Measurements from ENCODE around the gene ZNF516.

The ZNF516 gene

DNA sequence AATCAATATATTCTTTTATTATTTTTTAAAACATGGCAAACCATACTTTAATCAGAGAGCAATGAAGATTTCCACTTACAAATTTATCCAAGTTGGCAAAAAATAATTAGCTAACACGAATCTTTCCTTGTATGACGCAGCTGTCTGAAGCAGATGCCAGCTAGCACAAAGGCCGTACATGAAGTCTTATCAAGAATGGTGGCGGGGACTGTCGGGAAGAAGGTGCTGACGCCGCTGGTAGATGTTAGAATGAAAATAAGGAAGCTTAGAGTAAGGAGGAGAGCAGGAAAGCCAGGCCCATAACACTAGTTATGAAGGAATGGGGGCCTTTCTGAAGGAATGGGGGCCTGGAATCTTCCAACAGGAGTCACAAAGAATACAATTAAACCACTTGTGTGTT, 96.7 kb downstream of the ZNF516 start:
- DNase-seq, result no peak

DNA sequence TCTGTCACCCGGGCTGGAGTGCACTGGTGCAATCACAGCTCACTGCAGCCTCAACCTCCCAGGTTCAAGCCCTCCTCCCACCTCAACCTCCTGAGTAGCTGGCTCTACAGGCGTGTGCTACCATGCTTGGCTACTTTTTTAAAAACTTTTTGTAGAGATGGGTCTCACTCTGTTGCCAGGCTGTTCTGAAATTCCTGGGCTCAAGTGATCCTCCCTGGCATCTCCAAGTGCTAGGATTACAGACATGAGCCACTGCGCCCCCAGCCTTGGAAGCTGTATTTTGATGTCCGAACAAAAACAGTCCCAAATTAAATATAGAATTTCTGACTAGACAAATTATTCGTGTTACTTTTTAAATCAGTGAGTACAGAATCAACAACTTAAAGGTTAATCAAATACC, 97.4 kb downstream of the ZNF516 start:
- no peak for DNase-seq

DNA sequence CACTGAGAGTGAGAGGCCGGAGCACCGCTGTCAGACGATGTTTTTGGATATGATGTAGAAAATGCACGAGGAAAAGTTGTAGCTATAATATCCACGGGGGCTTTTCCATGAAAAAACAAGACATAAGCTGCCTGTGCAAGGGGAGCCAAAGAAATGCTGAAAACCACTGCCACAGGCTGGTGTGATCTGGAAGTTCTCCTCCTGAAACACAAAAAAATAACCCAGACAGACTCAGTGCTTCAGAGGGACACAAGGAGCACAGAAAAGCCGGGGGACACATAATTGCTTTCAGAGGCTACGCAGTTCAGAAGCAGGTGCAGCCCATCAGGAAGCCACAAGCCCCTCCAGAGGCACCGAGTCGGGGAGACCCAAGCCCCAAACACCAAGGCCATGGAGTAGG, 98.2 kb downstream of the ZNF516 start:
- no peak for DNase-seq

DNA sequence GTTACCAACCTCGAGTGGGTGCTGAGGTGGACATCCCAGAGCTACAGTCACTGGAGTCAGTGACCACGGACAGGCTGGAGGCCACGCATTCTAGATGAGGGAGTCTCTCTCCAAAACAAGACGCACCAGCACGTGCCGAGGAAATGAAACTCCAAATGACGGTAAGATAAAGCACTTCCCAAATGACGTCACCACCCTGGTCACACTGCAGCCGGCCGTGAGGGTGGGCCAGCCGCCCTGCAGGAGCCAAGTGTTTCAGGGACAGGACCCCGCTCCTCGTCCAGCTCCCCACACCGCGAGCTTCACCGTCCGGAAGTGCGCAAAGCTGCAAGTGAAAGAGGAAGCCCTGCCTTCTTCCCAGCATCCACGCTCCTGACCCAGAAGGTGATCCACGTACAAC, 99.4 kb downstream of the ZNF516 start:
- no peak for DNase-seq

DNA sequence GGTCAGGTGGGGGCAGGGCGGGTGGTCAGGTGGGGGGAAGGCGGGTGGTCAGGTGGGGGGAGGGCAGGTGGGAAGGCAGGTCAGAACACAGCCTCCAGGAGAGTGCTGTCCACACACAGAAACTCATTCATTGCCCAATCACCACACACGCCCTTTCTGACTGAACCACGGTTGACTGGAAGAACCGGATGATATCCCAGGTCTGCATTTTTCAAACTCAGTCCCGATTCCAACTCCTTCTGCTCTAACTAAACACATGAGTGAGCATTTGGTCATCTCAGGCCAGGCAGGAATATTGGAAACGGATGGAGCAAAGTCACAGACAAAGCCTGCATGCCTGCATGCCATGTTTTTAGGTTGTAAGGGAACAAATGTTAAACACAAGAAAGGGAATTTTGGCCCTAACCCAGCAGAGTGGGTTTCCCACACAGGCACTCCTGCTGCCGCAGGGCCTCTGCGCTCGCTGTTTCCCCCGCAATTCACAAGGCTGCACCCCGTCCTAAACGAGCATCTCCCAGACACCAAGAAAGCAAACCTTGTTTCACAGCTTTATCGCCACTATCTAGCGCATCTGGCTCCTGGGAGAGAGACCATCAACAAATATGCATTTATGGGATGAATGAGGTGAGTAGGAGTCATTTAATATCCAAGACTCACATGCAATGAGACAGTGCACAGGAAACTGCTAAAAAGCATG, 100.1 kb downstream of the ZNF516 start:
- DNase-seq, result no peak

DNA sequence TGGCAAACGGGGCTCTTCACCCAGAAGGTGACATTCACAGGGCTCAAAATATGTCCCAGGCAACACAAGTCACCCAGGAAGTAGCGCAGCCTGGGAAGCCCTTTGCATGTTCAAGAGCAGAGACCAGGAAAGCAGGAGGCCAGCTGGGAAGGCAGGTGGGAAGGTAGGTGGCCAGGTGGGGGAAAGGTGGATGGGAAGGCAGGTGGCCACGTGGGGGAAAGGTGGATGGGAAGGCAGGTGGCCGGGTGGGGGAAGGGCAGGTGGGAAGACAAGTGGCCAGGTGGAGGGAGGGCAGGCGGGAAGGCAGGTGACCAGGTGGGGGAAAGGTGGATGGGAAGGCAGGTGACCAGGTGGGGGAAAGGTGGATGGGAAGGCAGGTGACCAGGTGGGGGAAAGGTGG, 102.7 kb downstream of the ZNF516 start:
- no peak for DNase-seq

DNA sequence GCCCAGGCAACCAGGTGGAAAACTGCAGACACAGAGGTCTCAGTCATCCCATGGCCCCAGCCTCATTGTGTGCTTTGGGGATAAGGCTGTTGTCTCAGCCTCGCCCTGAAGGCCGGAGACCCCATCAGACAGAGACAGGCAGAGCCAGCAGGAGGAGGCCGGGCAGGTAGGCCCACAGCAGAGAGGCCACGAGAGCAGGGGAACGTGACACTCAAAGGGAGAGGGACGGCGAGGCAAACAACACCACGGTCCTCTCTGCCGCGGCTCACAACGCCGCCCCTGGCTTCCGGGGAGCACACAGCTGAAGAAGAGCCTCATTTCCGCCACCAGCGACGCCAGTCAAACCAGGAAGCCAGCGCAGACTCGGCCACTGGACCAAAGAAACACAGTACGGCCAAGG, 103.3 kb downstream of the ZNF516 start:
- DNase-seq, result no peak

DNA sequence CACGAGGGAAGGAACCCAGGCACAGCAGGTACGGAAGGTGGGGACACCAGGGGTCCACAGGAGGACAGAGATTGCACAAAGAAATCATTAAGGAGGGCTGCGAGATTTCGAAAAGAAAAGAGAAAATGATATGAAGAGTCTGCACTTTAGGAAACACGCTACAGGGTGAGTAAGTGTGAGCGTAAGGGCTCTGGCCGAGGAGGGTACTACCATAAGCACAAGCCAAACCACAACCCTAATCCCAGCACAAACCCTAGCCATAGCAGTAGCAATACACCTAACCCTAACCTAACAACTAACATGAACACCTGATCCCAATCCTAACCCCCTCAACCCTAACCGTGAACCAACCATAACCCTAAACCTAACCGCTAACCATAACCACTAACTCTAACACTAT, 104.0 kb downstream of the ZNF516 start:
- no peak for DNase-seq

DNA sequence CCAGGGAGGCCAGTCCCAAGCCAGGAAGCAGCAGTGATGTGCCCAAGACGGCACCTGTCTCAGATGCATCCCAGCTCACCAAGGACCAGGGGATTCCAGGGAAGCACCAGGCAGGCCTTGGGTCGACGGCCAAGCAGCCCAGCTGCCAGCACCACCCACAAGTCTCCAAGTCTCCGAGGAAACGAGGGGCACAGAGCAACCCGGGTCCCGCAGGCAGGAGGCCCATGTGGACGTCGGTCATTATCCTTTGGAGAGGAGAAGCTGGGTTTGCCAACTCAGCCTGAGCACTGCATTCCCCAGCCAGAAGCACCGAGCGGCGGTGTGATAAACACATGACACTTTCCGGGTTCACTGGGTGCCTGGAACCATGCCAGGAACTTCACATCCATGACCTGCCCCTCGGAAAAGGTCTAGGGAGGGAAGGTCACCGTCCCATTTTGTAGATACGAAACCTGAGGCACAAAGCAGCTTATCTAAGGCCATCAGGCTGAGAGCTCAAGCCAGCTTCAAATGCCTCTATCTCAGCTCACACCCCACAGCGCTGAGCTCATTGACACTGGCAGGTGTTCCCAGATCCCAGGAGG, 104.5 kb downstream of the ZNF516 start:
- DNase-seq, result no peak

DNA sequence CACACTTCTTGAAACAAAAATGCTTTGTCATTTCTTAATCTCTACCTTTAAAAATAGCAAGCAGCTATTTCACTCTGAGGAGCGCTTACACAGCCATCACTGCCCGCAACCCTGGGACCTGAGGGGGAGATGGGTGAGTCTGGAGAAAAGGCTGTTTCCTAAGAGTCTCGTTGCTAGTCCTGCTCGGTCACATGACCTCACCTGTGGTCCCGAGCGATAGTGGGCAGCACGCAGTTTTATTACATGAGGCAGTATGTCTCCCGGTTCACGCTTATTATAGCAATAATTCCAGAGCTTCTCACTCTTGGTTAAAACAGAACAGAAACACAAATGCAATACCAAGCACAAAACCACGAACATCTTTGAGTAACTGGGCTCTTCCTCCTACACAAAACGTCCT, 105.3 kb downstream of the ZNF516 start:
- no peak for DNase-seq

DNA sequence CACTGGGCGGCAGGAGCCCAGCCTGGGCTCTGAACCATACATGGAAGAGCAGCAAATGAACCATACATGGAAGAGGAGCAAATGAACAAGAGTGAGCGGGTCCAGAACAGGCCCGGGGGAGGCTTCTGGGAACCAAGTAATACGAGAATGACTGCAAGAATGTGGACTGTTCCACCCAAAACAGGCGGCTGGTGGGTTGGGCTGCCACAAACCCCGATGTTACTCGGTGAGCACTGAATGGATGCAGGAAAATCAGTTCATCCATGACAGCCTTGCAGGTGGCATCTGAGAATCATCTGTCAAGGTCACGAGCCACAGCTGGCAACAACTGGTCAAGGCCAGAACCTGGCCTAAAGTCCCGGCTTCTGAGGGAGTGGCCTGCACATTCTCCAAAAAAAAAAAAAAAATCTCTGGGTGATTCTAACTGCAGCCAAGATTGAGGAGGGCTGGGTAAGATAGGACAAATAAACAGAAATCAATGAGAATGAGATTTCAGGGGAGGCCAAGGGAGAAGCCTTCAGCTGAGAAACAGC, 106.1 kb downstream of the ZNF516 start:
- no peak for DNase-seq

DNA sequence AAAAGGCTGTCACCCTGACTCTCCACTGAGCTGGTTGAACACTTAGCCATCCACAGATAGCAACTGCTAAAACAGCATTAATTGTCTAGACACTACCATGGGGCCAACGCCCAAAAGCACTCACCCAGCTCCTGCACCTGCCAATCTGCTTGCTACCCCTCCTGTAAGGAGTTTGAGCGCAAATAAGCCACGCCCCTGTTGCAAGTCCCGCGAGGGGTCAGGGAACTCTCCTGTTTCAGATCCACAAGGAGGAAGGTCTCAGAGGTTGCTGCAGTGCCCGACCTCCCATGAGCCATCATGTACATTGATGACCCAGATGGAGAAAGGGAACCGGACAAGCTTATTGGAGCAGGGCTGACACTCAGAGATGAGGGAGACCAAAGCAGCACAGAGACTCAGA, 106.8 kb downstream of the ZNF516 start:
- no peak for DNase-seq

DNA sequence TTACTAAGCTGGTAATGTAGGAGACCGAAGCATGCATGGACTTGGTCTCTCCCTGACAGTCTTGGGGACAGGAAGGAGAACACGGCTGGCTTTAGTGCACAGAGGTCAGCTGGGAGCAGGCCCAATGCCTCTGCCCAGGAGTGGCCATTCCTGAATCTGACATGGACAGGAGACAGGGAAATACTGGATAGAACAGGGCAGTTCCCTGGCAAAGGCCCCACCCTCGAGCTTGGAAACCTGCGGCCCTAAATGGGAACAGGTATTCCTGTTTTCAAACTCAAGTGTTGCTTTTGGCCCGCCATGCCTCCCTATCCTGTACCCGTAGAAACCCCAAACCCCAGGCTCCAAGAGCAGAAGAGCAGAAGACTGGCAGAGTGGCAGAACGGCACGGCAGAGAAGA, 107.4 kb downstream of the ZNF516 start:
- DNase-seq, result no peak

DNA sequence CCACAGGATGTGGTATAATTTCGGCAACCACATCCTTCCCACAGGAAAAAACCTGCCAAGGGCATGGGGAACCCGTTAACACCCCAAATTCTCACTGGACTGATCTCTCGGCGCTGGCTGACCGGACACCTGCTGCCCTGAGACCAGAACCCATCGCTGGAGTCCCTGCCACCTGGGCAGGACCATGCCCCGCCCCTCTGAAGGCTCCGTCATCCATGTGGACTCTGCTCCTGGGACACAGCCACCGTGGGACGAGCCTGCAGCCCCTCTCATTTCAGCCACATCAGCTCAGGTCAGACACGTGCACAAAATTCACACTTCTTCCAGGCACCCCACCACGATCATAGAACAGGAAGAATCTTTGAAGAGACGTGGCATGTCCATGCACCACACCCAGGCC, 108.2 kb downstream of the ZNF516 start:
- DNase-seq, result no peak

DNA sequence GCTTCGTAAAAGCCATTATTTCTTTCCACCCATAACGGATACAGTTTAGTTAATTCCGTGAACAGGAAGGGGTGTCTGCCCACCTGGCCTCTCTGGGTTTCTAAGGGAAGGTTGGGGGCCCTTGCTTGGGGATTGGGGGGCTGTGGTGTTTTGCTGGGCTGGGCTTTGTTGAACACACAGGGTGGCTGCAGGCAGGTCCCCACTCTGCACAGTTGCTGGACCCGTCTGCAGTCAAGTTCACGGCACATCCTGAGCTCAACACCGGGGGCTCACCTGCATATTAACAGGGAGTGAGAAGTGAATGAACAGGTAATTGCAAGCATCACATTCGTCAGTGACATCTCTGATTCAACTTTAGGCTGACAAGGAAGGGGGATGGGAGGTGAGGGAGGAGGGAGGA, 109.0 kb downstream of the ZNF516 start:
- no peak for DNase-seq

DNA sequence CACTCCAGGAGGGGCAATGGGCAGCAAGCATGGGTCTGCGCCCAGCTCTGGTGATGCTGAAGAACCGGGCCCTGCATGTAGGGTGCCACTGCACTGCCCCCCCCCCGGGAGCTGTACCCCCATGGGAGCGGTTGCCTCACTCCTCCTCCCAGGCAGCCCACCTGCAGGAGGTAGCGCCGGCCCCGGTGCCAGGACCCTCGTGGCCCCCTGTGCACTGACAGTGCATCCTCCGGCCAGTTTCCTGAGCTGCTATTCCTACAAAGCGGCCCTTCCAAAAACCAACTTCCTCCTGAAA, 109.4 kb downstream of the ZNF516 start:
- no peak for DNase-seq

DNA sequence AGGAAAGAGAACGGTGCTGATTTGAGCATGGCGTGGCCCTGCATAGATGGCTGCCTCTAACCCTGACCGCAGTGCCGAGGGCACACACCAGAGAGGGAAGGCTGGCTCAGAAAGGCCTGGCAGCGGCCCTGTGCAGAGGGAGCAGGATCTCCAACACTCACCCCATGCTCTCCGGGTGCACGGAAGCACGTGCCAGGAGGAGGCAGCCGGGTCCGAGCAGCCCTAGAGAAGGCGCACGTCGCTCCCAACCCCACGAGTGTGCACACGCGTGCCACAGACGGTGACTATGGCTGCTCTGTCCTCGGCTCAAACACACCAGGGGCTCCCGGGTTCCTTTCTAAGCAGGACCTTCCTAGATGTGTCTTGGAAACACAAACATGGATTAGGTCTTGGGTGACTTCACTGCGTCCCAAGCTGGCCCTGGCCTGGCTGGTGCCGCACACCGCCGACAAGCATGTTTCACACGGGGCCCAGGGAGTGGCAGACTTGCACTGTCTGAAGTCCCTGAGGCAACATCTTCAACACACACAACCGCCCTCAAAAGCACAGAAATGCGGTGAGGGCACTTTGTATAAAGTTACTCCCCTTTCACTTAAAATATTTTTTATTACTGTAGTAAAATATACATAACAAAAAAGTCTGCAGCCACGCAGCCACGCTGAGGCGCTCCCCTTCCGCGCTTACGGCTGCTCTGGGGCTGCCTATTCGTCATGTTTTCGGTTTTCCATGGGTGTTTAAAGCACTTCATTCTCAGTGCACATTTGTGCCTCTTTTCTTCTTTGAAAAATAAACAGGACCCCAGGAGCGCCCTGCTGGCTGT, 110.0 kb downstream of the ZNF516 start:
- no peak for DNase-seq

DNA sequence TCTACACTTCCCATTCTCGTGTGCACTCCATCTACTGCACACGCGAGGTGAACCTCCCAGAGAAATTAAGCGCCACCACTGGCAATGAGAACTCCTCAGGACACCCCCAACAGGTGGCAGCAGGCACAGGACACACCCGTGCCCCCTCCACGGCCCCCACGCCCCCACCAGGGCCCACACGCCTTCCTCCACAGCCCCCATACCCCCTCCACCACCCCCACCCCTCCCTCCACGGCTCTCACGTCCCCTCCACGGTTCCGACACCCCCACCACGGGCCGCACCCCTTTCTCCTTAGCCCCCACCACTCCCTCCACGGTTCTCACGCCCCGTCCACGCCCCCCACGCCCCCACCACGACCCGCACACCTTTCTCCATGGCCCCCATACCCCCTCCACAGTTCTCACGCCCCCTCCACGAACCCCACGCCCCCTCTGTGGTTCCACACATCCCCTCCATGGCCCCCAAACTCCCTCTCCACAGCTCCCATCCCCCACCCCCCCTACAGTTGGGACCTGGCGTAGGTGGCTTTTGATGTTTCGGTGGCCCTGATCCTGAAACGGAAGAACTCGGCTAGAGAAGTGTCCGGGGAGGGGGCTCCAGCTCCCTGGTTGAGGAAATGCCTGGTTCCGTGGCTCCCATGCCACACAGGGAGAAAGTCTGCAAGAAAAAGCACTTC, 110.8 kb downstream of the ZNF516 start:
- no peak for DNase-seq

DNA sequence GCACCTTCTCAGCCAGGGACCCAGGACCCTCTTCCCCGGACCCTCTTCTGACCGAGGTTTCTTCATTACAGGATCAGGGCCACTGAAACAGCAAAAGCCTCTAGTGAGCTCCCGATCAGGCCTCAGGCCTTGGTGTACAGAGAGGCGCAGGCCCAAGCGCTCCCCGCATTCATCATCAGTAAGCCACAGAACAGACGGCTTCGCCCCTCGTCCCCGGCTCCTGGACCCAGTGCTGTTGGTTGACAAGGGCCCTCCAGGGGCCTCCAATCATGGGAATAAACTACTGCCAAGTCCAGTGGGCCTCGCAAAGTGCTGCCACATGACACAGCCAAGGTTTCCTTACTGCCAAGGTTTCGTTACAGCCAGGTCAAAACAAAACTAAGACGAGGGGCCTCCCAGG, 111.4 kb downstream of the ZNF516 start:
- DNase-seq, result no peak

DNA sequence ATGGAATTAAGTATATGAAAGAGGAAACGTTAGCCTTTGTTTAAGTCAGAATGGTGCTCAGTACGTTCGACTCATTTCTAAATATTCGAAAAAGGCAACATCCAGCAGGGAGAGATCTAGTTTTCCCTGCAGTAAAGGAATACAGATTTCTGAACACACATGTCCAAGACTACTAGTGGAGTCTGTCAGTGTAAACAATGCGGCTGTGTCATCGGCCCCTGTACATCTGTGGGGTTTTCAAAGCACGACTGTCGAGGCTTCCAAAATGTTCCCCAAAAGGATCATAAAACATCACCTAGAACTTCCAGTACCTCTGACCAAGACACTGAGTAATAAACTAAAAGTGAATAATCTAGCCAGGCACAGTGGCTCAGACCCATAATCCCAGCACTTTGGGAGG, 112.8 kb downstream of the ZNF516 start:
- DNase-seq, result no peak

DNA sequence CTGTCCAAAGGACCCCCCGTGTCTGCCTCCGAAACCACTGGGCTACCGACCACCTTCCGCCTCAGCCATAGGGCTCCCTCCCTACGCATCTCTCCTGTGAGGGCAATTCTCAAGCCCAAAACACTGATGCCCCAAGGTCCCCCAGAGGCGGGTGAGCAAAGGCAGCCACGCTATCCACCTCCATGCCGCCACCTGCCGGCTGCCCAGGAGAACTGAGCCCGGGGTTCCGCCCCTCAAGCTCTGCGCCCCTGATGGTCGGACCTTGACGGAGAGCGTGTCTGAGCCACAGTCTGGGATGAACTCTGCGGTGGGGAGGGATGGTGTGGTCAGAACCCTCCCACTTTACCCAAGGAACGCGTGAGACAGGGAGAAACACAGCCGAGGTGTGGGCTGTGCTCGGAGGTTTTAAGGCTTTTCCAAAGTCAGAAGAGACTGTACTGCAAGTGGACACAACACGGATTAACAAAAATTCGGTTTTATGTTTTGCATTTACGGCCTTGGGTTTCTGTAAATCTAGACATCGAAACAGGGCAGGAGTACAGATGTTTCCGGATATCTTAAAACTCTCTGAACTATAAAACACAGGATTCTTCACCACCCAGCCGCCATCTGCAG, 114.1 kb downstream of the ZNF516 start:
- no peak for DNase-seq

DNA sequence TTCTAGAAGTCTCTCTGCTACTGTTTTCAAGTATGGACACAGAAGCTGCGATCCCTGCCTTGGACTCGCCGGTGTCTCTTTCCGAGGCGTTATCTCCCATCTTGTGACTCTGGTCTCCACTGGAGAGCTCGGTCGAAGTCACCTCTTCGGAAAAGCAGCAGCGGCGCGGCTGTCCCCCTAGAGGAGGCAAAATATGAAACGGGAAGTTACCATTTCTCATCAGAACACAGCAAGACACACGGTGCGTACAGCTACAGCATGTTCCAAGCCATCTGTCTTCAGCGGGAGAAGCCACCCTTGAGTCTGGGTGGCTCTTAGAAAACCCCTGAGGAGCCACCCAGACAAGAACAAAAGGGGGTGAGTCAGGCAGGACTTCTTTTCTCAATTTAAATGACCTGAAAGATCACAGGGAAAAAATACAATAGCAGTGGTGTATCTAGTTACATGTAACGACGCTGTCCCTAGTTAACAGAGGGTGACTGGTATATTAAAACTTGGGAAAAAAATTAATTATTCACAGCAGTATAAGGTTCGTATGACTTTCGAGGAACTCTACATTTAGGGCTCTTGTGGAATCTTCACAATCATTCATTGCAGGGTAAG, 114.8 kb downstream of the ZNF516 start:
- no peak for DNase-seq
